GM10266 (cell line): ENCODE data around the gene SRC.

ENCODE experiments used
- DNase-seq: peaks from one replicate; pipeline ENCODE4 v3.0.0; 2012; ENCODE audit errors: extremely low spot score
- CTCF ChIP-seq: IDR thresholded peaks from 2 replicates; pipeline ENCODE4 v1.5.1; 2012; ENCODE audit warnings: mild to moderate bottlenecking, low read depth; ENCODE audit not compliant: control insufficient read depth, insufficient read depth; ENCODE audit errors: missing control alignments

SRC gene

DNA sequence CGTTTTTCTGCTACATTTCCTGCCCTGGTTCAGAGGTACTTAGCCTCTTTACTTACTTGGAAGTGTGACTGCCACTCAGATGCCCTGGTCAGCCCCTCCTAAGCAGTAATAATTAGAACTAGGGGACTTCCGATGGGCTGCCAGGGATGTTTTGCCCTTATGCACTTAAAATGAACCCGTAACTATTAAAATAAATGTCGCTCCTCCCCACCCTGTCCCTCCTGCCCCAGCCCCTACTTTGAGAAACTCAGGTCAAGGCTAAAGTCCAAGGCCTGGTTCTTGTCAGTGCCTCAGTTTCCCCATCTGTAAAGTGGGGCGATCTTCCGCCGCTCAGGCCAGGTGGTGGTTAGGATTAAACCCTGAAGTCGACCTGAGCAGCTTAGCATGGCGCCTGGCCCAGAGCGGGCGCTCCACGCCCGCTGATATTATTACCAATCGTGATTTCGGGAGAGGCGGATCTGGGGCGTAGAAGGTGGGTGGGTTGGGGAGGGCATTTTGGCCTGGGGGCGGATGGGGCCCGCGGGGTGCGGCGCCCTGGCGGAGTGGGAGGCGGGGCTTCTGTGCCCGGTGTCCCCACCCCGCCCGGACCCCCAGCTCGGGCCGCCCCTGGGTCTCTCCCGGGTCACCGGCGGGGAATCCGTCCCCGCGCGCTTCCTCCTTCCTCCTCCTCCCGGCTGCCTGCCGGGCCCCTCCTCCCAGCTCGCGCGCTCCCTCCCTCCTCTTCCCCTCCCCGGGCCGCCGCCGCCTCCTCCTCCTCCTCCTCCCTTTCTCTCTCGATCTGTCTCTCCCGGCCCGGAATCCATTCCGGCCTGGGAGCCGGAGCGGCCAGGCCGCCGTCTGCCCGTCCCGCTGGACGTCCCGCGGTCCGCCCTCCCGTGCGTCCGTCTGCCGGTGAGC lies at the start of gene SRC:
Gene SRC, plus strand, starts transcription at position 802 of the 897 bp plus-strand sequence. CDS start 38,014 bp downstream, outside the sequence.
- TF ChIP-seq CTCF, result no peak
- peak; percentile 84 for DNase-seq

GRCh38 chr20:37296371-37296770 lies 49.6 kb upstream of the SRC start:
- DNase-seq, result no peak
- no peak for TF ChIP-seq CTCF

GRCh38 chr20:37297066-37297736 lies 48.7 kb upstream of the SRC start:
- no peak for DNase-seq
- no peak for TF ChIP-seq CTCF

DNA sequence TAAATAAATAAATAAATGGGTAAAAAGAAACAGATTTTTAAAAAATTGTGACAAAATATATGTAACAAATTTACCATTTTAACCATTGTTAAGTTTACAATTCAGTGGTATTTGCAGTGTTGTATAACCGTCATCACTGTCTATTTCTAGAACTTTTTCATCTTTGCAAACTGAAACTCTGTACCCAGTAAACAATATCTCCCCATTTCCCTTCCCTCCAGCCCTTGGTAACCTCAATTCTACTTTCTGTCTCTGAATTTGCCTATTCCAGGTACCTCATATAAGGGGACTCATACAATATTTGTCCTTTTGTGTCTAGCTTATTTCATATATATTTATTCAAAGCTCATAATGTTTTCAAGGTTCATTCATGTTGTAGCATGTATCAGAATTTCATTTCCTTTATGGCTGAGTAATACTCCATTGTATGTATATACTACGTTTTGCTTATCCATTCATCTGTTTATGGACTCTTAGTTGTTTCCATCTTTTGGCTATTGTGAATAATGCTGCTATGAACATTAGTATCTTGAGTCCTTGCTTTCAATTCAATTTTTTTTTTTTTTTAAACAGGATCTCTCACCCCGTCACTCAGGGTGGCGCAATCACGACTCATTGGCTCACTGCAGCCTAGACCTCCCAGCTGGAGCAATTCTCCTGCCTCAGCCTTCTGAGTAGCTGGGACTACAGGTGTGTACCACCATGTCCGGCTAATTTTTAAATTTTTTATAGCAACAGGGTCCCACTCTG lies 47.6 kb upstream of the SRC start:
- no peak for TF ChIP-seq CTCF
- no peak for DNase-seq

- no peak for TF ChIP-seq CTCF
- no peak for DNase-seq
These were observed 46.0 kb upstream of the SRC start for GRCh38 chr20:37299718-37300528.

- DNase-seq, result no peak
- TF ChIP-seq CTCF, result no peak
These were observed 44.8 kb upstream of the SRC start for GRCh38 chr20:37301120-37301519.
